RWPE2 (cell line): Measurements from ENCODE around the gene ENOX1.
A peak's percentile ranks its signal among the peaks of the same experiment; 100 is the strongest.

ENCODE experiments used
- ATAC-seq: fragments of 200-7000 bp; cut with Tn5 transposase; 3 replicates; pipeline ENCODE4 v1.9.1; 2021; ENCODE audit warnings: low read depth
- DNase-seq: peaks from one replicate; pipeline ENCODE4 v3.0.0-alpha.2; 2020; ENCODE audit warnings: low spot score
- H3K27ac ChIP-seq: fragments of 450-650 bp; 2 replicates; pipeline ENCODE4 v1.5.1; 2017; ENCODE audit warnings: mild to moderate bottlenecking; ENCODE audit not compliant: poor library complexity, severe bottlenecking
- H3K27me3 ChIP-seq: fragments of 250-450 bp; sonication (Bioruptor Pico); 2 replicates; pipeline ENCODE4 v1.5.1; 2021; ENCODE audit warnings: mild to moderate bottlenecking, moderate library complexity; ENCODE audit not compliant: insufficient read depth, poor library complexity, severe bottlenecking
- H3K36me3 ChIP-seq: fragments of 250-450 bp; sonication (Bioruptor Pico); 2 replicates; pipeline ENCODE4 v1.5.1; 2020; ENCODE audit warnings: low read depth, mild to moderate bottlenecking, moderate library complexity
- H3K4me1 ChIP-seq: fragments of 250-450 bp; sonication (Bioruptor Pico); 2 replicates; pipeline ENCODE4 v1.5.1; 2021; ENCODE audit warnings: mild to moderate bottlenecking, moderate library complexity; ENCODE audit not compliant: insufficient read depth, poor library complexity, severe bottlenecking
- H3K4me3 ChIP-seq: fragments of 250-450 bp; sonication (Bioruptor Pico); 2 replicates; pipeline ENCODE4 v1.5.1; 2021; ENCODE audit warnings: mild to moderate bottlenecking, moderate library complexity; ENCODE audit not compliant: severe bottlenecking
- H3K9me3 ChIP-seq: fragments of 250-450 bp; sonication (Bioruptor Pico); 2 replicates; pipeline ENCODE4 v1.5.1; 2021; ENCODE audit warnings: mild to moderate bottlenecking, moderate library complexity; ENCODE audit not compliant: severe bottlenecking
- TF ChIP-seq, protein P1 (sequence below): fragments of 450-650 bp; IDR thresholded peaks from one replicate; pipeline ENCODE4 v1.5.1; 2017; ENCODE audit warnings: mild to moderate bottlenecking, moderate library complexity; ENCODE audit not compliant: poor library complexity, severe bottlenecking

Gene ENOX1

DNA sequence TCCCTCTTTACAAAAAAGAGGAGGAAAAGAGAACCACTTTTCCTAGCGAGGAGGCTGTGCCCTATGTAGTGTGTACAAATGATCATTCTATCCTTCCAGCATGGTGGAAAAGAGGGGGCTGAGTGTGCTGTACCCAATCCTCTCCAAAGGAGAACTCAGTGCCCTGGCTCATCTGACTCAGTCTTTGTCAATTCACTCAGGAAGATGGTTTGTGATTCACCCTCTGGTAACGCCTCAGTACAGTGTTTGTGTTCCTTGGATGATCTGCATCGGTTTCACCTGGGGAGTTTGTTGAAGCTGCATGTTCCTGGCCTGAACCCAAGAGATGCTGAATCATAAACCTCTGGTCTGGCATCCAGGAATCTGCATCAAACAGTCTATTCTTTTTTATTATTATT, 18.3 kb upstream of the ENOX1 start:
- Histone ChIP-seq H3K4me3 (no peak overlapping the region), H3K36me3 (no peaks in the 10 kb centered on the region)
- peak; percentile 81 for DNase-seq

DNA sequence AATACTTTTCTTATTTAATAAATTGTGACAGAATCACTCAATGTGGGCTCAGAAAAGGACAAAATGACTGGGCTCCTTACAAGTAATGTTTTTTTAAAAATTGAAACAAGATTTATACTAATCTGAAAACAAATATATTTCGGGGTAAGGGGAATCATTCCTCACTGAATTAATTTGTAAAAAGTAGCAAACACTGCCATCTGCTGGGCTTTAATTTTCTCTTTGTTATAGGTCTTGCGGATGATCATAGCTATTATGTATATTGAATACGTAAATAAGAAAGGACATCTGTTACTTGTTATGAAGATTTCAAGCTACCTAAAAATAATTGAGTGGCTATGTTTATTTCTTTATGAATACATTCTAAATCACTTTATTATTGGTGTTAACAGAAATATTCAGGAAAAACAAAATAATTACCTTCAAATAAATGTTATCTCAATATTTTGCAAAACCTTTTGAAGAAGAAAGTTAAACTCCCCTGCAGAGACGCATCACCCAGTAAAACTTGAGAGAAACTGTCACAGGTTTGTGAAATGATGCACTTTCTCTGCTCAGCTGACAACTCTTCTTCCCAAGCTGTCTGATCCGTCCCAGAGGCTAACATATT, 17.8 kb upstream of the ENOX1 start:
- ATAC-seq, result peak; percentile 47
- no peaks in the 10 kb centered on the region for H3K27me3 ChIP-seq
- TF ChIP-seq, protein P1, sequence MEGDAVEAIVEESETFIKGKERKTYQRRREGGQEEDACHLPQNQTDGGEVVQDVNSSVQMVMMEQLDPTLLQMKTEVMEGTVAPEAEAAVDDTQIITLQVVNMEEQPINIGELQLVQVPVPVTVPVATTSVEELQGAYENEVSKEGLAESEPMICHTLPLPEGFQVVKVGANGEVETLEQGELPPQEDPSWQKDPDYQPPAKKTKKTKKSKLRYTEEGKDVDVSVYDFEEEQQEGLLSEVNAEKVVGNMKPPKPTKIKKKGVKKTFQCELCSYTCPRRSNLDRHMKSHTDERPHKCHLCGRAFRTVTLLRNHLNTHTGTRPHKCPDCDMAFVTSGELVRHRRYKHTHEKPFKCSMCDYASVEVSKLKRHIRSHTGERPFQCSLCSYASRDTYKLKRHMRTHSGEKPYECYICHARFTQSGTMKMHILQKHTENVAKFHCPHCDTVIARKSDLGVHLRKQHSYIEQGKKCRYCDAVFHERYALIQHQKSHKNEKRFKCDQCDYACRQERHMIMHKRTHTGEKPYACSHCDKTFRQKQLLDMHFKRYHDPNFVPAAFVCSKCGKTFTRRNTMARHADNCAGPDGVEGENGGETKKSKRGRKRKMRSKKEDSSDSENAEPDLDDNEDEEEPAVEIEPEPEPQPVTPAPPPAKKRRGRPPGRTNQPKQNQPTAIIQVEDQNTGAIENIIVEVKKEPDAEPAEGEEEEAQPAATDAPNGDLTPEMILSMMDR, result peak; percentile 75
- H3K4me1 ChIP-seq, result peaks cover 23% of the 10 kb centered on the region
- DNase-seq, result no peak
- no peaks in the 10 kb centered on the region for H3K36me3 ChIP-seq
- H3K27ac ChIP-seq, result peak overlapping the region; percentile 89
- H3K9me3 ChIP-seq, result no peaks in the 10 kb centered on the region
- no peak overlapping the region for H3K4me3 ChIP-seq

More for the DNA sequence above, 18.3 kb upstream of the ENOX1 start:
- H3K27me3 ChIP-seq, result no peaks in the 10 kb centered on the region
- peak overlapping the region; percentile 89 for H3K27ac ChIP-seq
- TF ChIP-seq, protein P1, result no peak
- H3K4me1 ChIP-seq, result peaks cover 23% of the 10 kb centered on the region
- no peaks in the 10 kb centered on the region for H3K9me3 ChIP-seq
- ATAC-seq, result peak; percentile 100

DNA sequence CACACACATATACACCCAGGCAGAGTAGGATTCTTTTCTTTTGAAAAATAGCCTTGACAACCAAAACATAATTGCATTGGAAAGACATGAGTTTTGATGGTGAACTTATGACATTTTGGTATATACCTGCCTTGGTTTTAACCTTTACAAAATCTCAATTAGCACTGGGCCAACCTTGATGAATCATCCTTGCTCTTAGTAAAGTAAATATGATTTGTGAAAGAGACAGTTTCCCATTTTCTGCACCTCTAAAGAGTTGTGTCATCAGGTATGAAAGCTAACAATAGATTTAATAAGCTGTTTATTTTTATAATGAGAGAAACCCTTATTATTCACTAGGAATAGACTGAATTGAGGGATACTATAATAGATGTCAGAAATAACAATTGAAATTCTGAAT, 15.7 kb upstream of the ENOX1 start:
- DNase-seq (no peak), ATAC-seq (no peak; the same call in 2 of the 3 replicates)
- Histone ChIP-seq H3K9me3 (no peaks in the 10 kb centered on the region), H3K4me3 (no peak overlapping the region), H3K36me3 (no peaks in the 10 kb centered on the region), H3K27ac (no peak overlapping the region), H3K4me1 (peaks cover 23% of the 10 kb centered on the region), H3K27me3 (no peaks in the 10 kb centered on the region)
- TF ChIP-seq, protein P1, result no peak

DNA sequence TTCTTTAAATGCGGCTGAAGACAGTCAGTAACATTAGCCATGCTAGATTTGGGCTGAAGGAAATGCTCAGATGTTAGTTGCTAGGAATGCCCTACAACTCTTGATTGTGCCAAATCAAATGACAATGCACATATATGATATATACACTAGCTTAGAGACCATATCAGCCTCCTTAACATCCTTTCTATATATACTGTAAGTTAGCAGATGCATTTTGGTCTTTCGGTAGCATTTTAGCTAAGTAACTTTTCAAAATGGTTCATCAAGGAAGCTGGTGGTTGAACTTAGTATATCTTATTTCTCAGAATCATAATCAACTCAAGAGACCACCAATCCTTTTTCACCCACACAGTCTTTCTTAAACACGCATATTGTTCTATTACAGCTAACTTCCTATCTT, 14.1 kb upstream of the ENOX1 start:
- Histone ChIP-seq H3K27ac (no peak overlapping the region), H3K4me3 (no peak overlapping the region), H3K4me1 (peaks cover 23% of the 10 kb centered on the region), H3K27me3 (no peaks in the 10 kb centered on the region), H3K36me3 (no peaks in the 10 kb centered on the region), H3K9me3 (no peaks in the 10 kb centered on the region)
- TF ChIP-seq, protein P1, result no peak
- ATAC-seq (no peak), DNase-seq (no peak)

DNA sequence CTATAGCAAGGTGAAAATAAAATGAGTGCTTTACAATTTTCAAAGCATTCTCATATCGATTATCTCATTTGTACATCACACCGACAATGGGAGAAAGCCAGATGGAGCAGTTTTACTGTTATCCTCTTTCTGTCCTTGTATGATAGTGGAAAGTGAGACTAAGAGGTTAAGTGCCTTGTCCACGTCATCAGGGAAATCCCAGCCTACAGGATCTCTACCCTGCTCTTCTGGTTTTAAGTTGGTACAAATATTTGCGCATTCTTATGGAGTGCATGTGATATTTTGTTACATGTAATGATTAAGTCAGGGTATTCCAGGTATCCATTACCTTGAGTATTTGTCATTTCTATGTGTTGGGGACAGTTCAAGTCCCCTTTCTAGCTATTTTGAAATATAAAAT, 12.4 kb upstream of the ENOX1 start:
- TF ChIP-seq, protein P1, result no peak
- H3K9me3 ChIP-seq, result no peaks in the 10 kb centered on the region
- no peak overlapping the region for H3K27ac ChIP-seq
- DNase-seq (no peak), ATAC-seq (no peak)
- no peaks in the 10 kb centered on the region for H3K27me3 ChIP-seq
- peaks cover 13% of the 10 kb centered on the region for H3K4me1 ChIP-seq
- H3K36me3 ChIP-seq, result no peaks in the 10 kb centered on the region
- no peak overlapping the region for H3K4me3 ChIP-seq
